Right lung (tissue), 10 donors: Measurements from ENCODE around the gene XPC. TPM values are rescaled to one million over a fixed set of nuclear protein-coding genes. Genes with fewer than 3 reads are reported as not detected.
"Not testable (repeated sequence)": the region's sequence is repeated elsewhere in the genome, so short reads cannot be mapped to it uniquely, and the experiment has no call there.

Experiments used
- DNase-seq, 2 donors: peaks; one replicate each; pipeline ENCODE4 v3.0.0-alpha.2; 2013
- long read RNA-seq, 8 donors: transcript quantifications; one replicate each; lab custom pipeline, GENCODE V29; 2026
- polyA plus RNA-seq, 5 donors: library from polyadenylated mRNA; unstranded; fragments of 120-200 nt; gene quantifications; one replicate each; pipeline versions ENCODE4 v1.2.1 to v1.2.3, GENCODE V29; 2013; ENCODE audit warnings: inconsistent platforms in 1 of 5, low replicate concordance in 1 of 5; ENCODE audit not compliant: insufficient read length in 5 of 5, insufficient read depth in 1 of 5

XPC gene
- polyA plus RNA-seq: 10 to 100 TPM; 35.7 to 49.5 (median 45.8) TPM
- long read RNA-seq, donor 1, partial matches to known transcripts: 0 of 3 reads
- long read RNA-seq, donor 1, other reads (novel, unspliced or antisense): 0 of 3 reads
- long read RNA-seq, donor 2, partial matches to known transcripts: 0 of 4 reads
- long read RNA-seq, donor 2, other reads (novel, unspliced or antisense): 0 of 4 reads
- long read RNA-seq, donor 3, partial matches to known transcripts: 0 of 3 reads
- long read RNA-seq, donor 3, other reads (novel, unspliced or antisense): 0 of 3 reads
- long read RNA-seq, donor 4: 0 reads
- long read RNA-seq, donor 5: 0 reads
- long read RNA-seq, donor 6, transcript XPC-201 (16 exons, 3,832 nt): major isoform, 5 of 21 reads
- long read RNA-seq, donor 6, partial matches to known transcripts: 16 of 21 reads
- long read RNA-seq, donor 6, other reads (novel, unspliced or antisense): 0 of 21 reads
- long read RNA-seq, donor 7, partial matches to known transcripts: 0 of 5 reads
- long read RNA-seq, donor 7, other reads (novel, unspliced or antisense): 0 of 5 reads
- long read RNA-seq, donor 8, partial matches to known transcripts: 0 of 1 reads
- long read RNA-seq, donor 8, other reads (novel, unspliced or antisense): 0 of 1 reads

DNA sequence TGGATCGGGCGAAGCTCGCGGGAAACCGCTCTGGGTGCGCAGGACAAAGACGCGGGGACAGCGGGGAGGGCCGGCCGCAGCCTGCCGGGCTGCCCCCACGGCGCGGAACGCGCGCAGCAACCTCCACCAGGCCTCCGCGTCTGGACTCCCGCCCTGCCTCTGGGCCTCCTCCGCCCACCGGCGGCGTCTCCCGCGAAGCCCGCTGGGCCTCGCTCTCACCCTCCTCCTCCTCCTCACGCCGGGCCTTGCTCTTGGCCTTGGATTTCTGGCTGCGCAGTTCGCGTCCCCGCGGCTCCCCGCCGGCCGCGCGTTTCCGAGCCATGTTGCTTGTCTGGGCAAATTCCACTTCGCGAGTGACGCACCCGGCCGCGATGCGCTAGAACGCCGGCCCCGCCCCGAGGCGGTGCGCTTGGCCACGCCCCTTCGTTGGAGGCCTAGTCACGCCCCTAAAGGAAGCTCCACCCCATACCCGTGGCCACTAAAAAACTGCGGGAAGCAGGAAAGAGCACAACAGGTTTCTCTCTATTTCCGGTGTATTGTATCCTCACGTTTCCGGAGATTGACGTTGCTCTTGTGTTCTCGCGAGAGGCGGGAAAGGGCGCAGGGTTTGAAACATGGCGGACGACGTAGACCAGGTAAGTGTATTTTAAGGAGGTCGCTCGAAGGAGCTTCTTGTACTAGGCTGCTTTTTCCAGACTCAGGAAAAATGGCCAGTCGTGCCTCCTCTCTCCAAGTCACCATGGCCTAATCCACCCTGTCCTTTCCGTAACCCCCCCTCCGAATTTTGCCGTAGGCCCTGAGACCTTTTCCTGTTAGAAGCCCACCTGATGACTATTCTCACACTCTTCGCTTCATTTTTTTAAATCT lies at the start of gene XPC, which contains the start of gene LSM3:
Gene XPC (minus strand): TSS at position 355 of the 867 bp plus-strand sequence. CDS start 33 bp downstream, at position 322.
Gene LSM3 (plus strand): TSS at position 571 of the 867 bp plus-strand sequence. CDS start 44 bp downstream, at position 615.
- DNase-seq: peak; percentile 98 to 99

DNA sequence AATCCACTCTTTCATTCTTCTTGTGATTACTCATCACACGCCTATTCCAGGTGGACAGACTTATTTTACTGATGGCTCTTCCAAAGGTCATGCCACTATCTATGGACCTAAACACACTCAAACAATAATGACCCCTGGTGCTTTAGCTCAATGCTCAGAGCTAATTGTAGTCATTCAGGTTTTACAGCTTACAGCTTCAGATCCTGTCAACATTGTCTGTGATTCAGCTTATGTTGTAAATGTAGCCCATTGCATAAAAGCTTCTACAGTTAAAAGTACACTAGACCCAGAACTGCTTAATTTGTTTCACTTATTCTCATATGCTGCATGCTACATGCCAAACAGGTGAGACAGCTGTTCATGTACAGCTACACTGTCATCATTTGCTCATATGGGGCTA lies 49.5 kb upstream of the XPC start:
- no peak for DNase-seq

- not testable (repeated sequence) for DNase-seq
Measured at GRCh38 chr3:14226351-14226750, 48.0 kb upstream of the XPC start.

GRCh38 chr3:14225421-14225820 lies 47.0 kb upstream of the XPC start:
- DNase-seq: no peak

- DNase-seq: no peak
Measured at GRCh38 chr3:14224895-14225294, 46.5 kb upstream of the XPC start.

- no peak for DNase-seq
Measured at GRCh38 chr3:14223595-14223994, 45.2 kb upstream of the XPC start.

GRCh38 chr3:14222900-14223594 lies 44.6 kb upstream of the XPC start:
- no peak for DNase-seq

- DNase-seq: no peak
Measured at GRCh38 chr3:14222457-14222856, 44.1 kb upstream of the XPC start.

GRCh38 chr3:14221902-14222301 lies 43.5 kb upstream of the XPC start:
- no peak for DNase-seq

DNA sequence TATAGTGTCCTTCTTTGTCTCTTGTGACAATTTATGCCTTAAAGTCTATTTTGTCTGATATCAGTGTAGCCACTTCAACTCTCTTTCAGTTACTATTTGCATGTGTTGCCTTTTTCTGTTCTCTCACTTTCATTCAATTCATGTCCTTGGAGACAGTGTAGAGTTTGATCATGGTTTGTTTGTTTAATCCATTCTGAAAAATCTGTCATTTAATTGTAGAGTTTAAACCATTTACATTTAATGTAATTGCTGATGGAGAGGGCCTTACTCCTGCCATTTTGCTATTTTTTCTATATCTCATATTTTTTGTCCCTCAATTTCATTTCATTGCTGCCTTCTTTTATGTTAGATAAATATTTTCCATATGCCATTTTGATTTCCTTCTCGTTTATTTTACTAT lies 42.5 kb upstream of the XPC start:
- DNase-seq: no peak

DNA sequence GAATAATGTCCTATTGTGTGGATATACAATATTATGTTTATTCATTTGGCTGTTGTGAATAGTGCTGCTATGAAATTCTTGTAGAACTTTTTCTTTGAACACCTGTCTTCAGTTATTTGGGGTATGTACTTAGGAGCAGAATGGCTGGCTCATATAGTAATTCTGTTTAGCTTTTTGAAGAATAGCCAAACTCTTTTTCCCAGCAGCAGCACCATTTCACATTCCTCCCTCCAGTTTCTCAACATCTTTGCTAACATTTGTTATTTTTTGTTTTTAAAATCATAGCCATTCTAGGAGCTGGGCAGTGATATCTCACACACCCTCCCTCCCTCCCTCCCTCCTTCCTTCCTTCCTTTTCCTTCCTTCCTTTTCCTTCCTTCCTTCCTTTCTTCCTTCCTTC lies 40.0 kb upstream of the XPC start:
- DNase-seq: no peak

DNA sequence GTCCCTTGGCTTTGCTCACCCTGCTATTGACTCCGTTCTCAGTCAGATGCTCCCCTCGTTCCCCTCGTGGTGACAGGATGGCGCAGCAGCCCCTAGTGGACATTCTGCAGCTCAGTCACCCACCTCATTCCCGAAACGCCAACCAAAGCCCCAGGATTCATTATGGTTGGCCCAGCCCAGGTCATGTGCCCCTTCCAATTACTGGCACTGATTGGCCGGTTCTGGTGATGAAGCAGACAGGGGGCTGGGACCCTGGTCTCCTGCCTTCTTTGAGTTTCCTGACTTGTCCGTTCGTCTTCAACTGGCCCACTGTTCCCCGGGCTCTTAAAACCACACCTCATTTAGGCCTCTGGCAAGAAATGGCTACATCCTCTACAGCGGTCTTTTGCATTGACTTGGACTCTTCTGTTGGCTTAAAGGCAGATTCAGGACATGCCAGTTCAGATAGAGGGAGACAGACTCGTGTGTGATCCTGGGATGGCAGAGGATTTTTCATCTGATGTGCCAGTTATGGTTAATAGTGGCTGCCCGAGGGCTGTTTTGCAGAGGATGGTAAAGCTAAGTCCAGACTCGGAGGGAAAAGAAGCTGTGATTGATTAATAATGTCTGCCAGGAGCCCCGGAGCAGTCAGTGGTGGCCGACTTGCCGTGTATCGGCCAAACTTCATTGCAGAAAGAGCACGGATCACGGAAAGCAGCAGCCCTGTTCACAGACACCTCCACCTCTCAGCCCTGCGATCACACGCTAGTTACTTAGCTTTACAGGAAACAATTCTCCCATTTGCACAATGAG lies 38.1 kb upstream of the XPC start:
- peak in 1 of 2 donors; percentile 49 for DNase-seq

DNA sequence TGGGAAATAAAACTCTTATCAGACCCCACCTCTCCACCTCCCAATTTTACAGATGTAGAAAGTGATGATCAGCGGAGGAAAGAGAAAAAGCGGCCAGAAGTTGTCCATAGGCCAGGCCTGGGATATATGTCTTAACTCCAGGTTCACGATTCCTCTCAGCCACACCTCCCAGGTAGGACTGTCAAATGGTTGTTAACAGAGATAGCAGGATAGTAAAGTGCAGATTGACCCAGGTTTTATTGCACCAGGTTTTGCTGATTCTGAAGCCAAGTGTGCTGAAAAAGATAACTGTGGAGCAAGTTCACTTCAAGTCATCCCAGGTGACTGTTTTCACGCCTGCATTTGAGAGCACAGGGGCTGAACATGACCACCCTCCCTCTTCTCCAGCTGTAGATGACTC lies 36.4 kb upstream of the XPC start:
- no peak for DNase-seq

GRCh38 chr3:14213066-14213774 lies 34.8 kb upstream of the XPC start:
- no peak for DNase-seq

DNA sequence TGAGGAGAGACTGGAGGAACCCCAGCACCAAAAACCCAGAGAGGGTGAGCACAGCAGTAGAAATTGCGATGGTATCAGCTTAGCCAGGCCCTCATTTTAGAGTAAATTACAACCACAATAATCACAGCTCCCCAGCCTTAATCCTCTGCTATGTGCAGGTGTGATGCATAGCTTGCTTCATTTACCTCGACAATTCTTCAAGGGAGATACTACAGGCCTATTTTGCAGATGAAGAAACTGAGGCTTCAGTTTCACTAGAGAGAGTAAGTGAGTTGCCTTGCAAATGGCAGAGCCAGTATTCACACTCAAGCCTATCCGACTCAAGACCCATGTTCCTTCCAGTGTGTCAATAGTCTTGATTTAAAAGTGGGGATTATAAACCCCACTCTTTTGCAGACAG lies 33.6 kb upstream of the XPC start:
- DNase-seq: no peak

GRCh38 chr3:14211621-14212020 lies 33.2 kb upstream of the XPC start:
- DNase-seq: no peak

DNA sequence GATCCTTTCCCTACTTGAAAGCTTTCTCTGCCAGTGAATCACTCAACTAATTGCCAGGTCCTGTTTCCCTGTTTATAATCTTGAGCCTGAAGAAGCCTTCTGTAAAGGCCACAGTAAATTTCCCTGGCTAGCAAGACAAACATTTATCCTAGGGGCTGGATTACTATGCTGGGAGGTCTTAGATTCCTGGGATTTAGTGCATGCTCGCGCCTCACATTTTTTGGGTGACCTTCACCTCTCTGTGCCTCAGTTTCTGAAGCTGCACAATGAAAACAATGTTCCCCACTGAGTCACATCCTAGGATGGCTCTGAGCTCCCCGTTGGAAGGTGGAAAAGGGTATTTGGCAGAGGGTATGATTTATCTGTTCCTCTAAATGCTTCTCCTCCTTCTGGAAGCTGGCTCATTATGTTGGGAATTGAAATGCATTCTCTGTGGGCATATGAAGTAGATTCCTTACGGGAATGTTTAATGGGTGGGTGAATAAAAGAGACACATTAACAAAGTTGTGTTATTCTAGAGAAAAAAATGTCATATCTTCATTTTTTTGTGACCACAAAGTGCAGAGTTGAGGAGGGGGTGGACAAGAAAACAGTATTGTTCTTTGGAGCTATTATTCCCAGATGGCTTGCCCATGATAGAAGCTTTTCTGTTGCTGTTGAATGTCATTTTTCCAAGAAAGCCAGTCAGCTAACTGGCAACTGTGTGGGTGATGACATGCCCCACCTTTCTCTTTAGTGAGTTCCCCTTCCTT lies 32.6 kb upstream of the XPC start:
- DNase-seq: no peak

GRCh38 chr3:14210290-14210688 lies 31.9 kb upstream of the XPC start:
- no peak for DNase-seq
